OCI-LY3 (cell line): Measurements from ENCODE around the gene ATF7IP2.
"Not testable (repeated sequence)": the region's sequence is repeated elsewhere in the genome, so short reads cannot be mapped to it uniquely, and the experiment has no call there.

Experiments
- H2AFZ ChIP-seq: fragments of 200-600, 300-600 bp; shearing (Covaris generic); 2 replicates; pipeline ENCODE4 v1.6.0; 2014; ENCODE audit warnings: antibody characterized with exemption, low read depth, low read length
- H3K27ac ChIP-seq: fragments of 200-600, 300-600 bp; sonication (generic); 2 replicates; pipeline ENCODE4 v1.5.1; 2014; ENCODE audit warnings: mild to moderate bottlenecking, low read length, moderate library complexity, mixed read lengths
- H3K27me3 ChIP-seq: fragments of 200-600, 300-600 bp; sonication (generic); 2 replicates; pipeline ENCODE4 v1.6.1; 2014; ENCODE audit warnings: low read depth, low read length, mixed read lengths
- H3K36me3 ChIP-seq: fragments of 200-600, 300-600 bp; sonication (generic); replicated peaks from 2 replicates; pipeline ENCODE3; 2014; ENCODE audit warnings: low read depth, low read length, mixed read lengths
- H3K4me1 ChIP-seq: fragments of 300-600, 200-600 bp; sonication (generic); 2 replicates; pipeline ENCODE4 v1.6.1; 2014; ENCODE audit warnings: low read length, mixed read lengths
- H3K4me2 ChIP-seq: fragments of 200-600, 300-600 bp; sonication (generic); 2 replicates; pipeline ENCODE4 v1.6.1; 2014; ENCODE audit warnings: low read length, mixed read lengths
- H3K4me3 ChIP-seq: fragments of 300-600, 200-600 bp; sonication (generic); 2 replicates; pipeline ENCODE4 v1.5.1; 2014; ENCODE audit warnings: antibody characterized with exemption, mild to moderate bottlenecking, low read length, moderate library complexity
- H3K79me2 ChIP-seq: fragments of 300-600, 200-600 bp; shearing (Covaris generic); 2 replicates; pipeline ENCODE4 v1.6.1; 2014; ENCODE audit warnings: mild to moderate bottlenecking, low read length, mixed read lengths
- H3K9ac ChIP-seq: fragments of 300-600, 200-600 bp; shearing (Covaris generic); 2 replicates; pipeline ENCODE4 v1.6.0; 2014; ENCODE audit warnings: mild to moderate bottlenecking, low read length, moderate library complexity
- H3K9me3 ChIP-seq: fragments of 200-600, 300-600 bp; shearing (Covaris generic); 2 replicates; pipeline ENCODE4 v1.6.1; 2014; ENCODE audit warnings: low read length, mixed read lengths; ENCODE audit not compliant: insufficient read depth
- H4K20me1 ChIP-seq: fragments of 200-600, 300-600 bp; sonication (generic); 2 replicates; pipeline ENCODE4 v1.6.1; 2016; ENCODE audit warnings: low read length, mixed read lengths; ENCODE audit not compliant: insufficient read depth
- EZH2phosphoT487 ChIP-seq: fragments of 200-600 bp; shearing (Covaris generic); IDR thresholded peaks from 2 replicates; pipeline ENCODE4 v1.6.1; 2018; ENCODE audit warnings: antibody characterized with exemption, mixed run types, low read depth
- TF ChIP-seq, protein P1 (sequence below): fragments of 200-600, 300-600 bp; sonication (generic); IDR thresholded peaks from 2 replicates; pipeline ENCODE4 v1.5.1; 2014; ENCODE audit warnings: antibody characterized with exemption, low read length, low read depth

The ATF7IP2 gene

GRCh38 chr16:10501016-10501607, 115.3 kb downstream of the ATF7IP2 start:
- Histone ChIP-seq H3K4me3 (no peak overlapping the region), H3K27ac (no peak overlapping the region), H3K36me3 (no peaks in the 10 kb centered on the region), H3K79me2 (no peaks in the 10 kb centered on the region), H3K4me2 (no peak overlapping the region), H3K27me3 (no peaks in the 10 kb centered on the region), H2AFZ (no peak overlapping the region), H4K20me1 (no peaks in the 10 kb centered on the region), H3K4me1 (no peaks in the 10 kb centered on the region), H3K9ac (no peak overlapping the region), H3K9me3 (no peaks in the 10 kb centered on the region)
- TF ChIP-seq, protein P1, sequence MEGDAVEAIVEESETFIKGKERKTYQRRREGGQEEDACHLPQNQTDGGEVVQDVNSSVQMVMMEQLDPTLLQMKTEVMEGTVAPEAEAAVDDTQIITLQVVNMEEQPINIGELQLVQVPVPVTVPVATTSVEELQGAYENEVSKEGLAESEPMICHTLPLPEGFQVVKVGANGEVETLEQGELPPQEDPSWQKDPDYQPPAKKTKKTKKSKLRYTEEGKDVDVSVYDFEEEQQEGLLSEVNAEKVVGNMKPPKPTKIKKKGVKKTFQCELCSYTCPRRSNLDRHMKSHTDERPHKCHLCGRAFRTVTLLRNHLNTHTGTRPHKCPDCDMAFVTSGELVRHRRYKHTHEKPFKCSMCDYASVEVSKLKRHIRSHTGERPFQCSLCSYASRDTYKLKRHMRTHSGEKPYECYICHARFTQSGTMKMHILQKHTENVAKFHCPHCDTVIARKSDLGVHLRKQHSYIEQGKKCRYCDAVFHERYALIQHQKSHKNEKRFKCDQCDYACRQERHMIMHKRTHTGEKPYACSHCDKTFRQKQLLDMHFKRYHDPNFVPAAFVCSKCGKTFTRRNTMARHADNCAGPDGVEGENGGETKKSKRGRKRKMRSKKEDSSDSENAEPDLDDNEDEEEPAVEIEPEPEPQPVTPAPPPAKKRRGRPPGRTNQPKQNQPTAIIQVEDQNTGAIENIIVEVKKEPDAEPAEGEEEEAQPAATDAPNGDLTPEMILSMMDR = no peak; the same call in 1 of the 2 replicates
- TF ChIP-seq EZH2phosphoT487 = no peak

- Histone ChIP-seq H4K20me1 (no peaks in the 10 kb centered on the region), H3K4me3 (no peak overlapping the region), H3K4me1 (no peaks in the 10 kb centered on the region), H3K9me3 (no peaks in the 10 kb centered on the region), H3K79me2 (no peaks in the 10 kb centered on the region), H3K27ac (no peak overlapping the region), H3K36me3 (no peaks in the 10 kb centered on the region), H3K27me3 (peaks cover 5% of the 10 kb centered on the region; the same call in 1 of the 2 replicates), H3K9ac (no peak overlapping the region), H2AFZ (no peak overlapping the region), H3K4me2 (no peak overlapping the region)
- no peak for TF ChIP-seq EZH2phosphoT487
- TF ChIP-seq, protein P1 = no peak
Measured at GRCh38 chr16:10502776-10503175, 116.9 kb downstream of the ATF7IP2 start.

GRCh38 chr16:10504404-10504885, 118.6 kb downstream of the ATF7IP2 start:
- no peak overlapping the region for H3K9ac ChIP-seq

GRCh38 chr16:10505286-10505685, 119.4 kb downstream of the ATF7IP2 start:
- not testable (repeated sequence) for H3K4me2 ChIP-seq, H2AFZ ChIP-seq, H4K20me1 ChIP-seq

More at GRCh38 chr16:10504404-10504885, 118.6 kb downstream of the ATF7IP2 start:
- Histone ChIP-seq H3K27me3 (peaks cover 6% of the 10 kb centered on the region; the same call in 1 of the 2 replicates), H3K4me3 (no peak overlapping the region), H3K4me2 (no peak overlapping the region), H3K4me1 (peaks cover 2% of the 10 kb centered on the region; the same call in 1 of the 2 replicates), H3K79me2 (no peaks in the 10 kb centered on the region), H2AFZ (no peak overlapping the region), H3K27ac (no peak overlapping the region), H3K9me3 (no peaks in the 10 kb centered on the region), H4K20me1 (no peaks in the 10 kb centered on the region), H3K36me3 (no peaks in the 10 kb centered on the region)
- TF ChIP-seq, protein P1 = no peak
- TF ChIP-seq EZH2phosphoT487 = no peak

More at GRCh38 chr16:10505286-10505685, 119.4 kb downstream of the ATF7IP2 start:
- H3K27me3 ChIP-seq, H3K27ac ChIP-seq, H3K9me3 ChIP-seq, H3K79me2 ChIP-seq, H3K36me3 ChIP-seq, H3K4me3 ChIP-seq, H3K9ac ChIP-seq, H3K4me1 ChIP-seq: not testable (repeated sequence)
